Fibroblast of mammary gland (primary cell): Measurements from ENCODE around the gene SHISA4.
"Not testable (repeated sequence)": the region's sequence is repeated elsewhere in the genome, so short reads cannot be mapped to it uniquely, and the experiment has no call there.

ENCODE experiments used
- DNase-seq: peaks from one replicate; pipeline ENCODE4 v3.0.0-alpha.2; 2010; ENCODE audit warnings: low read depth
- H3K4me3 ChIP-seq: 2 replicates; pipeline ENCODE4 v1.5.1; 2011; ENCODE audit warnings: low read depth, mild to moderate bottlenecking, low read length, moderate library complexity; ENCODE audit not compliant: control insufficient read depth
- CTCF ChIP-seq: conservative IDR thresholded peaks from 2 replicates; pipeline ENCODE4 v1.5.1; 2011; ENCODE audit warnings: low read depth, low read length, inconsistent platforms; ENCODE audit not compliant: control insufficient read depth, insufficient read depth

SHISA4 gene

DNA sequence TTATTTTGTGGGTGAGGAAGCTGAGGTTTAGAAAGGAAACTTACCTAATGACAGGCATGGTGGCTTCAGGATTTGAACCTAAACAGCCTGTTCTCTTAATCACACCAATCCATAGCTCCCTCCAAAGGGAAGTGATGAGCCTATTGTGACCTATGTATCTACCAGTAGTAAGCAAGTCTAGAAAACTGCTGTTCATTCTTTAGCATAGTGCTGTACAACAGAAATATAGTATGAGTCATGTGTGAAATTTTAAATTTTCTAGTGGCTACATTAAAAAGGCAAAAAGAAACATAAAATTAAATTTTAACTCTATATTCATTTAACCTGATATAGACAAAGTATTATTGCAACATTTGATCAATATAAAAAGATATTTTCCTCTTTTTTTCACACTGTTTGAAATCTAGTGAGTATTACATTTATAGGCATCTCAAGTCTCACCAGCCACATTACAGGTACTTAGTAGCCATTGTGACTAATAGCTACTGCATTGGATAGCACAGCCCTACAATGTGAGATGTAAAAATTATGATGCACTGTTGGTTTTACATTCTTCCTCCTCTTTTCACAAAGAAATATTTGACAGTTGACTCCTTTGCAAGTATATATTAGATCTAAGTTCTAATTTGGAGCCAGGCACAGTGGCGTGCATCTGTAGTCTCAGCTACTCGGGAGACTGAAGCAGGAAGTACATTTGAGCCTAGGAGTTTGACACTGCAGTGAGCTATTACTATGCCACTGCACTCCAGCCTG is 43.2 kb upstream of the SHISA4 start:
- no peak for TF ChIP-seq CTCF
- peak; percentile 68 for DNase-seq
- no peak overlapping the region for H3K4me3 ChIP-seq

- no peak overlapping the region for H3K4me3 ChIP-seq
- DNase-seq = no peak
- TF ChIP-seq CTCF = no peak
Observed at GRCh38 chr1:201847150-201847549, 41.5 kb upstream of the SHISA4 start.

DNA sequence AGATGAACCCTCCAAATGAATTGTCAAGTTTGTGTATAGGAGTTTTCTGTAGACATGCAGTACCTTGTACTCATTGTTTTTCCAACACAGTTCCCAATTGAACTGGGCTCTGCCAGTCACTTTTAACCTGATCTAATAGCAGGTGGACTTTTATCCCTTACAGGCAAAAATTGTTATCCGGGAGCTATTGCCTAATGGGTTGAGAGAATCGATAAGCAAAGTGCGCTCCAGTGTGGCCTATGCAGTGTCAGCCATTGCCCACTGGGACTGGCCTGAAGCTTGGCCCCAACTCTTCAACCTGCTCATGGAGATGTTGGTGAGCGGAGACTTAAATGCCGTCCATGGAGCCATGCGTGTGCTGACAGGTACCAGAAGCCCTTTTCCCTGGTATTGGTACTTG is 40.5 kb upstream of the SHISA4 start:
- TF ChIP-seq CTCF = no peak
- H3K4me3 ChIP-seq = no peak overlapping the region
- DNase-seq = no peak

DNA sequence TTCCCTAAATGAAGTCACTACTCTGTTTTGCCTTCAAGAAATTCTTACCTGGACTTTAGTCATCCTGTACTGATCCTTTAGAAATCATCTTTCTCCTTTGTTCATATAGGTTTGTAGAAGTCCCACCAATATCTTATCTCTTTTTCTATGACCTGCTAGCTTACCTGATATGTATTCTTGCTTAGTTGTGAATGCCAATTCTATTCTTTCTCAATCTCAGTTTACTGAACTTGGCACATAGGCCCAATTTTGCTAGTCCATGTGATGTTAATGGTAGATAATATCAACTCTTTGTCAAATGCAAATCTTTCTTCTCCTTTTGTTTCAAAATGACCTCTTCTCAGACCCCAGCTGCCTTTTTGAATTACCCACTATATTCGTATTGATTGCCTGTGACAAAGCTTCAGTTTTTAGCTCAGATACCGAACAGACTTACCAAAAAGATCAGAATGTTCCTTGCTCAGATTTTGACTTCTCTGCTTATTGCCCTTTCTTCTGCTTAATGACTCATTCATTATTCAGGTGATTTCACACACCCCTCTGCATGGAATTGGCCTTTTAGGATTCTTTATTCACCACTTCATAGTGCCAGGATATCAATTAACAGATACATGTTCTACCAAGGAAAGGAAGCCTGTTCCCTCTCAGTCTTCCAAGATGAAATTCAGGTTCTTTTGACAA is 39.2 kb upstream of the SHISA4 start:
- no peak overlapping the region for H3K4me3 ChIP-seq
- TF ChIP-seq CTCF = no peak
- peak; percentile 44 for DNase-seq

GRCh38 chr1:201850053-201850397 is 38.7 kb upstream of the SHISA4 start:
- H3K4me3 ChIP-seq = no peak overlapping the region
- peak; percentile 80 for DNase-seq
- TF ChIP-seq CTCF = no peak

- DNase-seq = no peak
- H3K4me3 ChIP-seq = no peak overlapping the region
- no peak for TF ChIP-seq CTCF
Observed at GRCh38 chr1:201851949-201852348, 36.7 kb upstream of the SHISA4 start.

DNA sequence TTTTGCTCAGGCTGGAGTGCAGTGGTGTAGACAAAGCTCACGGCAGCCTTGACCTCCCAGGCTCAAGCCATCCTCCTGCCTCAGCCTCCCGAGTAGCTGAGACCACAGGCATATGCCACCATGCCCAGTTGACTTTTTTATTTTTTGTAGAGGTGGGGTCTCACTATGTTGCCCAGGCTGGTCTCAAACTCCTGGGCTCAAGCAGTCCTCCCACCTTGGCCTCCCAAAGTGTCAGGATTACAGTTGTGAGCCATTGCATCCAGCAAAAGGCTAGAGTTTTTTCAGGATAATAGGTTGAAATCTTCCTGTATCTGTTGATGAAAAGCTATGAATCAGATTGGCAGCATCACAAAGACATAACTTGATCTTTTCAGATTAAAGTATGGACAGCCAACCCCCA is 32.0 kb upstream of the SHISA4 start:
- DNase-seq, H3K4me3 ChIP-seq: not testable (repeated sequence)
